H1 (cell line): ENCODE data around the gene VIPR1.
"Not testable (repeated sequence)": the region's sequence is repeated elsewhere in the genome, so short reads cannot be mapped to it uniquely, and the experiment has no call there.

Experiments used
- BACH1 ChIP-seq: IDR thresholded peaks from 2 replicates; pipeline ENCODE4 v1.6.1; 2012; ENCODE audit warnings: low read length, improper control_type of control experiment
- CTCF ChIP-seq, 3 experiments: IDR thresholded peaks; 1 replicate in 2 of 3; 2 replicates in 1 of 3; pipeline versions ENCODE4 v1.5.1 to v1.6.1; 2011; ENCODE audit warnings: low read length in 3 of 3, mild to moderate bottlenecking in 3 of 3, inconsistent platforms in 2 of 3, low read depth in 1 of 3, moderate library complexity in 1 of 3; ENCODE audit not compliant: insufficient read depth in 1 of 3; ENCODE audit errors: control extremely low read depth in 1 of 3
- EZH2 ChIP-seq: fragments of 200-600 bp; sonication (generic); IDR thresholded peaks from 2 replicates; pipeline ENCODE4 v1.7.1; 2012; ENCODE audit warnings: low read depth, mild to moderate bottlenecking, moderate library complexity, low read length, inconsistent platforms; ENCODE audit not compliant: severe bottlenecking
- HDAC2 ChIP-seq, 2 experiments: fragments of 300-600 bp in 1 of 2; sonication (generic) in 1 of 2; IDR thresholded peaks; 2 replicates each; pipeline ENCODE4 v1.6.1; 2011 to 2012; ENCODE audit warnings: low read depth in 2 of 2, low read length in 2 of 2, mild to moderate bottlenecking in 2 of 2, moderate library complexity in 2 of 2, borderline replicate concordance in 1 of 2, inconsistent platforms in 1 of 2
- POLR2A ChIP-seq, 2 experiments: IDR thresholded peaks; 1 replicate in 1 of 2; 2 replicates in 1 of 2; pipeline ENCODE4 v1.6.1; 2011; ENCODE audit warnings: low read depth in 2 of 2, low read length in 2 of 2, mild to moderate bottlenecking in 2 of 2; ENCODE audit errors: control extremely low read depth in 1 of 2
- RFX5 ChIP-seq: IDR thresholded peaks from 2 replicates; pipeline ENCODE4 v1.6.1; 2011; ENCODE audit warnings: low read depth, low read length, improper control_type of control experiment, borderline replicate concordance
- SRF ChIP-seq: IDR thresholded peaks from 2 replicates; pipeline ENCODE4 v1.6.1; 2011; ENCODE audit warnings: mild to moderate bottlenecking, low read depth, low read length, moderate library complexity
- SUZ12 ChIP-seq: fragments of 200-600 bp; sonication (generic); IDR thresholded peaks from 2 replicates; pipeline ENCODE4 v1.6.1; 2012; ENCODE audit warnings: mild to moderate bottlenecking, inconsistent platforms, low read length, moderate library complexity, mixed read lengths
- TEAD4 ChIP-seq: IDR thresholded peaks from 2 replicates; pipeline ENCODE4 v1.6.1; 2012; ENCODE audit warnings: low read depth, low read length, inconsistent platforms, mixed read lengths

- not testable (repeated sequence) for TF ChIP-seq HDAC2 (IDR thresholded peaks at IDR 0.05; ENCODE audit: borderline replicate concordance in 1 of 2, low read depth in 2 of 2, low read length in 2 of 2); BACH1; CTCF (IDR thresholded peaks at IDR 0.05; ENCODE audit: control extremely low read depth in 1 of 3, insufficient read depth in 1 of 3, low read depth in 1 of 3, low read length in 3 of 3); SUZ12; TEAD4; RFX5; POLR2A (IDR thresholded peaks at IDR 0.05; ENCODE audit: control extremely low read depth in 1 of 2, low read depth in 2 of 2, low read length in 2 of 2); SRF; EZH2
These were observed 76.9 kb downstream of the VIPR1 start for GRCh38 chr3:42579346-42579745.
